ENCODE measurements around the gene KBTBD4. TPM values are rescaled to one million over a fixed set of nuclear protein-coding genes. Genes with fewer than 3 reads are reported as not detected.
"Not testable (repeated sequence)": the region's sequence is repeated elsewhere in the genome, so short reads cannot be mapped to it uniquely, and the experiment has no call there.

The KBTBD4 gene
- total RNA-seq, 2 donors from 2014 or later: 26.8 to 30.6 TPM

DNA sequence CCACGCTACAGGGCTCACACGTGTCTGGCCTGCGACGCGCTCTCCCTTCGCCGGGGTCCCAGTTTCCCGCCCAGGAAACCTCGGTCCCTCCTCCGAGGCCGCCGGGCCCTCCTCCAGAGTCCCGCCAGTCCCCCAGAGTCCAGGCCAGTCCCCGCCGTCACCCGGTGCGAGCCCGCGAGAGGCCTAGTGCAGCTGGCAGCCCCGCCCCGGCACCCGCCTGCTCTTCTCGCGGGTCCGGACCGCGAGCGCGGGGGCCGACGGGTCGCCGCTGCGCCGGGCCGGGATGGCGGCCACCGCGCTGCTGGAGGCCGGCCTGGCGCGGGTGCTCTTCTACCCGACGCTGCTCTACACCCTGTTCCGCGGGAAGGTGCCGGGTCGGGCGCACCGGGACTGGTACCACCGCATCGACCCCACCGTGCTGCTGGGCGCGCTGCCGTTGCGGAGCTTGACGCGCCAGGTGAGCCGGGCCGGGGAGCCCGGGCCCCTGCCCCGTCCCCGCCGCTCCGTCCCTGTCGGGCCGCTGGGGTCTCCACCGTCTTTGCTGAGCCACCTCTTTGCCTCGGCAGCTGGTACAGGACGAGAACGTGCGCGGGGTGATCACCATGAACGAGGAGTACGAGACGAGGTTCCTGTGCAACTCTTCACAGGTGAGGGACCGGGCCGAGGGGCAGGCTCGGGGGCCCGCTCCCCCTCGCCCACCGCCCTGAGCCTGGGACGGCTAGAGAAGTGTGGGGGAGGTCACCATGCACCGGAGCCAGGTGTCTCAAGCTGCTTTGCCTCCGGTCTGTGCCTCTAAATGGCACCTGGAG is 13.2 kb downstream of the KBTBD4 start, which contains the start of gene PTPMT1:
TSS of gene PTPMT1 (plus strand) at position 260 of the 809 bp plus-strand sequence. CDS start at position 284, 24 bp downstream.
- TF ChIP-seq, protein P1, sequence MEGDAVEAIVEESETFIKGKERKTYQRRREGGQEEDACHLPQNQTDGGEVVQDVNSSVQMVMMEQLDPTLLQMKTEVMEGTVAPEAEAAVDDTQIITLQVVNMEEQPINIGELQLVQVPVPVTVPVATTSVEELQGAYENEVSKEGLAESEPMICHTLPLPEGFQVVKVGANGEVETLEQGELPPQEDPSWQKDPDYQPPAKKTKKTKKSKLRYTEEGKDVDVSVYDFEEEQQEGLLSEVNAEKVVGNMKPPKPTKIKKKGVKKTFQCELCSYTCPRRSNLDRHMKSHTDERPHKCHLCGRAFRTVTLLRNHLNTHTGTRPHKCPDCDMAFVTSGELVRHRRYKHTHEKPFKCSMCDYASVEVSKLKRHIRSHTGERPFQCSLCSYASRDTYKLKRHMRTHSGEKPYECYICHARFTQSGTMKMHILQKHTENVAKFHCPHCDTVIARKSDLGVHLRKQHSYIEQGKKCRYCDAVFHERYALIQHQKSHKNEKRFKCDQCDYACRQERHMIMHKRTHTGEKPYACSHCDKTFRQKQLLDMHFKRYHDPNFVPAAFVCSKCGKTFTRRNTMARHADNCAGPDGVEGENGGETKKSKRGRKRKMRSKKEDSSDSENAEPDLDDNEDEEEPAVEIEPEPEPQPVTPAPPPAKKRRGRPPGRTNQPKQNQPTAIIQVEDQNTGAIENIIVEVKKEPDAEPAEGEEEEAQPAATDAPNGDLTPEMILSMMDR (IDR thresholded peaks at IDR 0.05): no peak
- TF ChIP-seq POLR2A (IDR thresholded peaks at IDR 0.05): no peak
- no peak for TF ChIP-seq POLR2AphosphoS5 (IDR thresholded peaks at IDR 0.05)
- peak; percentile 33 for DNase-seq (ENCODE audit: low spot score)
- 1% methylated on average over 51 of the region's 86 CpGs for WGBS
- intact Hi-C loops (cut with DNase I): no loop called here
- Histone ChIP-seq H3K27ac (peak within 1 kb of the TSS; percentile 79 to 80), H3K4me3 (peak within 1 kb of the TSS; percentile 84 to 86), H3K9me3 (no peaks in the 10 kb centered on the region), H3K4me1 (replicated peaks) (no peaks in the 10 kb centered on the region), H3K36me3 (no peaks in the 10 kb centered on the region), H3K27me3 (replicated peaks; ENCODE audit: insufficient read depth) (no peaks in the 10 kb centered on the region)

DNA sequence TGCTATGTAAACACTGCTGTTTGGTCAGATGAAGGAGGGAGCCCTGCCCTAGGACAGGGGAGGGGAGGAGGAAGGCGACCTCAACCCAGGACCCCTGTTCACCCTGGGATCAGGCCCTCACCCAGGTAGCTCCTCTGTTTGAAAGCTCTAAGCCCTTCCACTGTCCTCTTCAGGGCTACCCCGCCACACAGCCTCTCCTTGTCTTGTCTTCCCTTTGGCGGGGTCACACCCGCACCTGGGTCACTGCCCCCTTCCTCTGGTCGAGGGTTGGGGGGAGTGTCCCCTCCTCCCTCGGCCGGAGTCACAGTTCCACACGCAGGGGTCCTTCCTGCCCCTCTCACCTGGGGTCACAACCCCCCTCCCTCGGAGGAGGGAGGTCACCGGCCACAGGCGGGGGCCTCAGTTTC is 13.8 kb downstream of the KBTBD4 start:
- H3K4me1 ChIP-seq (replicated peaks): no peaks in the 10 kb centered on the region
- TF ChIP-seq POLR2AphosphoS5 (IDR thresholded peaks at IDR 0.05) (no peak), POLR2A (IDR thresholded peaks at IDR 0.05) (no peak)
- TF ChIP-seq, protein P1 (IDR thresholded peaks at IDR 0.05): no peak
- H3K4me3 ChIP-seq: peak overlapping the region; percentile 84 to 86
- DNase-seq (ENCODE audit: low spot score): no peak
- intact Hi-C loops (cut with DNase I): no loop called here
- H3K36me3 ChIP-seq: no peaks in the 10 kb centered on the region
- H3K27ac ChIP-seq: peak overlapping the region; percentile 79 to 80
- H3K27me3 ChIP-seq (replicated peaks; ENCODE audit: insufficient read depth): no peaks in the 10 kb centered on the region
- WGBS: 17% methylated on average over 11 of the region's 11 CpGs
- H3K9me3 ChIP-seq: no peaks in the 10 kb centered on the region

GRCh38 chr11:47564366-47564765 is 14.4 kb downstream of the KBTBD4 start:
- 91% methylated on average over 10 of the region's 10 CpGs for WGBS
- H3K27ac ChIP-seq; H3K36me3 ChIP-seq; H3K27me3 ChIP-seq (replicated peaks; ENCODE audit: insufficient read depth); DNase-seq (ENCODE audit: low spot score); intact Hi-C loops (cut with DNase I); H3K4me1 ChIP-seq (replicated peaks); H3K9me3 ChIP-seq; H3K4me3 ChIP-seq: not testable (repeated sequence)

DNA sequence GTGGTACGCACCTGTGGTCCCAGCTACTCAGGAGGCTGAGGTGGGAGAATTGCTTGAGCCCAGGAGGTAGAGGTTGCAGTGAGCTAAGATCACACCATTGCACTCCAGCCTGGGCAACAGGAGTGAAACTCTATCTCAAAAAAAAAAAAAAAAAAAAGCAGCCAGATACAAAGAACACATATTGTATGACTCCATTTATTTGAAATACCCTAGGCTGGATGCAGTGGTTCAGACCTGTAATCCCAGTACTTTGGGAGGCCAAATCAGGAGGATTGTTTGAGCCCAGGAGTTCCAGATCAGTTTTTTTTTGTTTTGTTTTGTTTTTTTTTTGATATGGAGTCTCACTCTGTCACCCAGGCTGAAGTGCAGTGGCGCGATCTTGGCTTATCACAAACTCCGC is 16.4 kb downstream of the KBTBD4 start:
- intact Hi-C loops (cut with DNase I); H3K9me3 ChIP-seq; H3K27me3 ChIP-seq (replicated peaks; ENCODE audit: insufficient read depth); H3K27ac ChIP-seq; H3K4me1 ChIP-seq (replicated peaks); DNase-seq (ENCODE audit: low spot score); H3K36me3 ChIP-seq; H3K4me3 ChIP-seq: not testable (repeated sequence)
- 92% methylated on average over 4 of the region's 4 CpGs for WGBS

DNA sequence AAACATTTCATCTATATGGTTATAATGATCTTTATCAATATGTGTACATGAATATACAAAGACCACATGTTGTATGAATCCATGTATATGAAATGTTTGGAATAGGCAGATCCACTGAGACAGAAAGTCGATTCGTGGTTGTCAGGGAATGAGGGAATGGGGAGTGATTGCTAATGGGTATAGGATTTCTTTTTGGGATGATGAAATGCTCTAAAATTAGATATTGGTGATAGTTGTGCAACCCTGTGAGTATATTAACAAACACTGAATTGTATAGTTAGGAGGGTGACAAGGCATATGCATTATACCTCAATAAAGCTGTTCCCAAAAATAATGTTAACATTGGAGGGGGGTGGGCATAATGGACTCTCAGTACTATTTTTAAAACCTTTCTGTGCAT is 18.3 kb downstream of the KBTBD4 start:
- DNase-seq (ENCODE audit: low spot score): no peak
- Histone ChIP-seq H3K4me3 (no peak overlapping the region), H3K27ac (no peak overlapping the region), H3K9me3 (no peaks in the 10 kb centered on the region), H3K27me3 (replicated peaks; ENCODE audit: insufficient read depth) (no peaks in the 10 kb centered on the region), H3K36me3 (no peaks in the 10 kb centered on the region), H3K4me1 (replicated peaks) (no peaks in the 10 kb centered on the region)
- WGBS: 85% methylated on average over 2 of the region's 2 CpGs
- intact Hi-C loops (cut with DNase I): no loop called here
- TF ChIP-seq, protein P1 (IDR thresholded peaks at IDR 0.05): no peak
- TF ChIP-seq POLR2A (IDR thresholded peaks at IDR 0.05) (no peak), POLR2AphosphoS5 (IDR thresholded peaks at IDR 0.05) (no peak)

- TF ChIP-seq, protein P1 (IDR thresholded peaks at IDR 0.05): no peak
- TF ChIP-seq POLR2A (IDR thresholded peaks at IDR 0.05) (no peak), POLR2AphosphoS5 (IDR thresholded peaks at IDR 0.05) (no peak)
Observed at GRCh38 chr11:47558695-47559094, 20.1 kb downstream of the KBTBD4 start.

GRCh38 chr11:47557004-47557403 is 21.8 kb downstream of the KBTBD4 start:
- H3K27ac ChIP-seq; H3K4me1 ChIP-seq (replicated peaks); DNase-seq (ENCODE audit: low spot score); H3K27me3 ChIP-seq (replicated peaks; ENCODE audit: insufficient read depth); H3K36me3 ChIP-seq; H3K4me3 ChIP-seq; H3K9me3 ChIP-seq: not testable (repeated sequence)
- WGBS: 89% methylated on average over 12 of the region's 12 CpGs
- intact Hi-C loops (cut with DNase I): loop anchor here (10.0 kb wide), 1 partner anchor 152 kb away; the partner anchor contains the start of gene SLC39A13

More at GRCh38 chr11:47558695-47559094, 20.1 kb downstream of the KBTBD4 start:
- Histone ChIP-seq H3K4me1 (replicated peaks) (no peaks in the 10 kb centered on the region), H3K36me3 (no peaks in the 10 kb centered on the region), H3K9me3 (no peaks in the 10 kb centered on the region), H3K4me3 (no peak overlapping the region), H3K27ac (no peak overlapping the region), H3K27me3 (replicated peaks; ENCODE audit: insufficient read depth) (no peaks in the 10 kb centered on the region)
- 100% methylated on average over 1 of the region's 1 CpG for WGBS
- intact Hi-C loops (cut with DNase I): loop anchor here (10.0 kb wide), 1 partner anchor 154 kb away; the partner anchor contains the start of gene SLC39A13
- DNase-seq (ENCODE audit: low spot score): no peak

All from prostate gland (tissue), 2 donors.